ENCODE data around the gene RANBP1. TPM values are rescaled to one million over a fixed set of nuclear protein-coding genes. Genes with fewer than 3 reads are reported as not detected.

RANBP1 gene
- total and polyA plus RNA-seq, 9 of the 15 experiments (the other 6 are each of a cell fraction or from before 2014, with no cell fraction given), result 162 to 2,891 (median 1,289) TPM

GRCh38 chr22:20118300-20119020 is 2.6 kb downstream of the RANBP1 start (continued):
- no peak for TF ChIP-seq ZBTB9 (CRISPR knock-in tag; IDR thresholded peaks at IDR 0.05)
- TF ChIP-seq ZNF165 (CRISPR knock-in tag; IDR thresholded peaks at IDR 0.05; ENCODE audit: borderline replicate concordance), result 0 out of 2 replicates have a peak, but pooled peaks have one; percentile 35
- TF ChIP-seq POLR2AphosphoS5 (IDR thresholded peaks at IDR 0.05; ENCODE audit: control insufficient read depth, insufficient read depth, low read depth, low read length), result no peak
- TF ChIP-seq WHSC1 (IDR thresholded peaks at IDR 0.05; ENCODE audit: low read length), result peak; percentile 69

GRCh38 chr22:20121856-20122415 is 6.0 kb downstream of the RANBP1 start:
- BruUV-seq (replicated peaks), result no TSS peak
- Histone ChIP-seq H3K9me1 (ENCODE audit: control insufficient read depth, insufficient read depth, low read length) (no peaks in the 10 kb centered on the region), H4K20me1 (replicated peaks; ENCODE audit: control insufficient read depth, insufficient read depth, low read length) (peaks cover 57% of the 10 kb centered on the region), H3K9ac (ENCODE audit: insufficient read depth in 1 of 2, low read depth in 2 of 2, low read length in 2 of 2) (peak overlapping the region in 1 of 2 experiments; percentile 69; a peak in 2 of 4 replicates), H3K27ac (ENCODE audit: extremely low read depth, low read depth, low read length) (no peak overlapping the region; the same call in 2 of the 3 replicates), H3K4me3 (no peak overlapping the region), H3K4me2 (ENCODE audit: insufficient read depth, low read length) (no peak overlapping the region), H3K27me3 (ENCODE audit: control insufficient read depth in 2 of 2, insufficient read depth in 2 of 2, low read length in 2 of 2) (no peaks in the 10 kb centered on the region), H3K4me1 (replicated peaks in 1 of 2; ENCODE audit: control insufficient read depth in 2 of 2, insufficient read depth in 2 of 2, low read length in 2 of 2) (peaks cover 15 to 74% of the 10 kb centered on the region in 2 experiments; a peak in 4 of 5 replicates), H3K36me3 (ENCODE audit: control insufficient read depth, insufficient read depth, low read length) (peaks cover 92% of the 10 kb centered on the region), H2AFZ (ENCODE audit: low read depth, low read length) (no peak overlapping the region), H3K9me3 (replicated peaks; ENCODE audit: control insufficient read depth, insufficient read depth, low read depth, low read length) (no peaks in the 10 kb centered on the region), H3K79me2 (ENCODE audit: control insufficient read depth, insufficient read depth, low read length) (peaks cover 74% of the 10 kb centered on the region)
- ChIA-PET CTCF (ENCODE audit: low intra/inter-chr PET ratio) (no interaction called here), POLR2A (interaction anchor here (0.6 to 8.1 kb wide), 7 partner anchors 6 to 398 kb away, joined by 3 to 212 read pairs (median 5); partner anchors contain the start of gene ZDHHC8)
- intact Hi-C loops (cut with micrococcal nuclease) (no loop called here), in situ Hi-C loops (cut with MboI) (no loop called here)
- DNase-seq (ENCODE audit: extremely low read depth in 1 of 4, low spot score in 3 of 4), result no peak
- no peak for ATAC-seq
- WGBS (ENCODE audit: insufficient coverage, low coverage, missing lambda C conversion rate), result 98% methylated on average over 22 of the region's 22 CpGs
- no peak for FAIRE-seq
- TF ChIP-seq, protein P1, sequence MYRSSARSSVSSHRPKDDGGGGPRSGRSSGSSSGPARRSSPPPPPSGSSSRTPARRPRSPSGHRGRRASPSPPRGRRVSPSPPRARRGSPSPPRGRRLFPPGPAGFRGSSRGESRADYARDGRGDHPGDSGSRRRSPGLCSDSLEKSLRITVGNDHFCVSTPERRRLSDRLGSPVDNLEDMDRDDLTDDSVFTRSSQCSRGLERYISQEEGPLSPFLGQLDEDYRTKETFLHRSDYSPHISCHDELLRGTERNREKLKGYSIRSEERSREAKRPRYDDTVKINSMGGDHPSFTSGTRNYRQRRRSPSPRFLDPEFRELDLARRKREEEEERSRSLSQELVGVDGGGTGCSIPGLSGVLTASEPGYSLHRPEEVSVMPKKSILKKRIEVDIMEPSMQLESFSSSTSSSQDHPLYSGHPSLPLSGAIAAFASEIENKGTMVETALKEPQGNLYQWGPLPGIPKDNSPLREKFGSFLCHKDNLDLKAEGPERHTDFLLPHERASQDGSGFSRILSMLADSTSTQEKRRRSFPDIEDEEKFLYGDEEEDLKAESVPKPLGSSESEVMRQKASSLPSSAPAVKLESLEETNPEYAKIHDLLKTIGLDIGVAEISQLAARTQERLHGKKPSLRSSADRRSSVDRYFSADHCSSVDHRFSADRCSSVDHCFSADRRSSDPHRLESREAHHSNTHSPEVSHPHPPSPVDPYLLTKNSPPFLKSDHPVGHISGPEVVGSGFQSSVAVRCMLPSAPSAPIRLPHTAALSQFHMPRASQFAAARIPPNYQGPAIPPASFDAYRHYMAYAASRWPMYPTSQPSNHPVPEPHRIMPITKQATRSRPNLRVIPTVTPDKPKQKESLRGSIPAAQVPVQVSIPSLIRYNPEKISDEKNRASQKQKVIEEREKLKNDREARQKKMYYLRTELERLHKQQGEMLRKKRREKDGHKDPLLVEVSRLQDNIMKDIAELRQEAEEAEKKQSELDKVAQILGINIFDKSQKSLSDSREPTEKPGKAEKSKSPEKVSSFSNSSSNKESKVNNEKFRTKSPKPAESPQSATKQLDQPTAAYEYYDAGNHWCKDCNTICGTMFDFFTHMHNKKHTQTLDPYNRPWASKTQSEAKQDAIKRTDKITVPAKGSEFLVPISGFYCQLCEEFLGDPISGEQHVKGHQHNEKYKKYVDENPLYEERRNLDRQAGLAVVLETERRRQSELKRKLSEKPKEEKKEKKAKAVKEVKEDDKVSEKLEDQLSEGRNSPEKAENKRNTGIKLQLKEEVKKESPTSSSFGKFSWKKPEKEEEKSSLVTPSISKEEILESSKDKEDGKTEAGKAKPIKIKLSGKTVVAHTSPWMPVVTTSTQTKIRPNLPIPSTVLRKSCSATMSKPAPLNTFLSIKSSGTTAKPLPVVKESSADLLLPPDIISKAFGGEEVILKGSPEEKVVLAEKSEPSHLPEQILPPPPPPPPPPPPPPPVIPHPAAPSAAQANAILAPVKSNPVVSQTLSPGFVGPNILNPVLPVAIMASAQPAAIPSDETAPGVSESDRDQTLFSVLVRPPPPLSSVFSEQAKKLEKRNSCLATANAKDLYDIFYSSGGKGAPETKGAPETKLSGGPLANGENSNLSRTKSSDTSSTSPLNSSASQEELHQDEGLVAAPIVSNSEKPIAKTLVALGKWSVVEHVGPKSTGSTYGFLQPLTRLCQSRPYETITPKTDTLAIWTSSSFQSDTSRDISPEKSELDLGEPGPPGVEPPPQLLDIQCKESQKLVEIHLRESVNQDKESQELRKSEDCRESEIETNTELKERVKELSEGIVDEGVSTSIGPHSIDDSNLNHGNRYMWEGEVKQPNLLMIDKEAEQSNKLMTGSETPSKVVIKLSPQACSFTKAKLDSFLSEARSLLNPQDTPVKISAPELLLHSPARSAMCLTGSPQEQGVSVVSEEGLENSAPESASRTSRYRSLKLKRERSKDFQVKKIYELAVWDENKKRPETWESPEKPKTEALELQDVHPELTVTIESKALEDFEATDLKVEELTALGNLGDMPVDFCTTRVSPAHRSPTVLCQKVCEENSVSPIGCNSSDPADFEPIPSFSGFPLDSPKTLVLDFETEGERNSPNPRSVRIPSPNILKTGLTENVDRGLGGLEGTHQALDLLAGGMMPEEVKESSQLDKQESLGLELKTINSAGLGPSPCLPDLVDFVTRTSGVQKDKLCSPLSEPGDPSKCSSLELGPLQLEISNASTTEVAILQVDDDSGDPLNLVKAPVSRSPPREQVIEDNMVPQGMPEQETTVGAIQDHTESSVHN (IDR thresholded peaks at IDR 0.05; ENCODE audit: borderline replicate concordance in 1 of 2, low read depth in 1 of 2), result no peak
- TF ChIP-seq TSC22D4 (tag; IDR thresholded peaks at IDR 0.05) (0 out of 2 replicates have a peak, but pooled peaks have one; percentile 66), RBFOX2 (IDR thresholded peaks at IDR 0.05; ENCODE audit: low read depth, low read length) (peak; percentile 72), NR4A1 (CRISPR knock-in tag; IDR thresholded peaks at IDR 0.05) (0 out of 2 replicates have a peak, but pooled peaks have one; percentile 24), NR4A1 (tag; IDR thresholded peaks at IDR 0.05) (no peak)

Data from K562 (cell line).